HEK293 (cell line): Measurements from ENCODE around the gene VAMP5.
A peak's percentile ranks its signal among the peaks of the same experiment; 100 is the strongest.

Source experiments
- CTCF ChIA-PET: fragments of 350-600 bp; formaldehyde crosslinking; extraction: SDS; loops from one replicate; lab custom pipeline; 2021; ENCODE audit warnings: antibody characterized with exemption; lab: Yijun Ruan, JAX
- POLR2A ChIA-PET: fragments of 300-600 bp; formaldehyde crosslinking; extraction: SDS; loops from one replicate; lab custom pipeline; 2020; ENCODE audit warnings: antibody characterized with exemption, inconsistent platforms; lab: Yijun Ruan, JAX
- H3K27ac ChIP-seq: fragments of 200-500 bp; sonication (Bioruptor generic); 2 replicates; pipeline ENCODE4 v1.5.1; 2014; ENCODE audit warnings: low read depth, low read length, control low read depth, inconsistent platforms; ENCODE audit errors: extremely low read depth
- H3K36me3 ChIP-seq, 2 experiments: fragments of 200-500 bp in 1 of 2; sonication (Bioruptor generic) in 1 of 2; 1 replicate in 1 of 2; 2 replicates in 1 of 2; pipeline ENCODE4 v1.5.1; 2014 to 2017; ENCODE audit warnings: inconsistent platforms in 2 of 2, low read length in 2 of 2; ENCODE audit not compliant: control insufficient read depth in 2 of 2, insufficient read depth in 1 of 2
- H3K4me1 ChIP-seq: fragments of 200-500 bp; sonication (Bioruptor generic); 2 replicates; pipeline ENCODE4 v1.5.1; 2014; ENCODE audit warnings: mild to moderate bottlenecking, low read length, inconsistent platforms; ENCODE audit not compliant: control insufficient read depth, insufficient read depth
- H3K4me3 ChIP-seq: 2 replicates; pipeline ENCODE4 v1.5.1; 2011; ENCODE audit warnings: low read depth, mild to moderate bottlenecking, control low read depth, low read length, moderate library complexity
- H3K9me3 ChIP-seq: fragments of 200-500 bp; sonication (Bioruptor generic); 2 replicates; pipeline ENCODE4 v1.5.1; 2014; ENCODE audit warnings: low read depth, low read length, inconsistent platforms; ENCODE audit not compliant: control insufficient read depth, insufficient read depth
- BCL11A ChIP-seq: fragments of 450-650 bp; formaldehyde crosslinking; IDR thresholded peaks from 2 replicates; pipeline ENCODE4 v1.5.1; 2016; ENCODE audit warnings: low read depth, missing biosample characterization, missing genetic modification characterization
- BCL11B ChIP-seq: fragments of 450-650 bp; formaldehyde crosslinking; IDR thresholded peaks from 2 replicates; pipeline ENCODE4 v1.5.1; 2016; ENCODE audit warnings: low read depth, missing biosample characterization, missing genetic modification characterization
- KLF10 ChIP-seq: fragments of 450-650 bp; IDR thresholded peaks from 2 replicates; pipeline ENCODE4 v1.5.1; 2018; ENCODE audit warnings: missing biosample characterization, mild to moderate bottlenecking, missing genetic modification characterization
- KLF7 ChIP-seq: fragments of 450-650 bp; formaldehyde crosslinking; IDR thresholded peaks from 2 replicates; pipeline ENCODE4 v1.5.1; 2016; ENCODE audit warnings: missing biosample characterization, missing genetic modification characterization, borderline replicate concordance
- SCRT1 ChIP-seq: fragments of 450-650 bp; formaldehyde crosslinking; IDR thresholded peaks from 2 replicates; pipeline ENCODE4 v1.5.1; 2016; ENCODE audit warnings: missing biosample characterization, missing genetic modification characterization, borderline replicate concordance
- SP3 ChIP-seq: fragments of 450-650 bp; formaldehyde crosslinking; IDR thresholded peaks from 2 replicates; pipeline ENCODE4 v1.5.1; 2016; ENCODE audit warnings: missing biosample characterization, missing genetic modification characterization
- ZBTB17 ChIP-seq: fragments of 450-650 bp; formaldehyde crosslinking; IDR thresholded peaks from 2 replicates; pipeline ENCODE4 v1.5.1; 2016; ENCODE audit warnings: missing biosample characterization, missing genetic modification characterization
- ZNF121 ChIP-seq: fragments of 450-650 bp; formaldehyde crosslinking; IDR thresholded peaks from 2 replicates; pipeline ENCODE4 v1.5.1; 2016; ENCODE audit warnings: missing biosample characterization, missing genetic modification characterization
- ZNF132 ChIP-seq: fragments of 450-650 bp; formaldehyde crosslinking; IDR thresholded peaks from 2 replicates; pipeline ENCODE4 v1.5.1; 2017; ENCODE audit warnings: missing biosample characterization, missing genetic modification characterization, borderline replicate concordance
- ZNF146 ChIP-seq: fragments of 450-650 bp; formaldehyde crosslinking; IDR thresholded peaks from 2 replicates; pipeline ENCODE4 v1.5.1; 2016; ENCODE audit warnings: missing biosample characterization, missing genetic modification characterization
- ZNF16 ChIP-seq: fragments of 450-650 bp; formaldehyde crosslinking; IDR thresholded peaks from 2 replicates; pipeline ENCODE4 v1.5.1; 2016; ENCODE audit warnings: low read depth, missing biosample characterization, missing genetic modification characterization
- ZNF169 ChIP-seq: fragments of 450-650 bp; formaldehyde crosslinking; IDR thresholded peaks from 2 replicates; pipeline ENCODE4 v1.5.1; 2016; ENCODE audit warnings: missing biosample characterization, missing genetic modification characterization
- ZNF391 ChIP-seq: fragments of 450-650 bp; formaldehyde crosslinking; IDR thresholded peaks from 2 replicates; pipeline ENCODE4 v1.5.1; 2016; ENCODE audit warnings: low read depth, missing biosample characterization, missing genetic modification characterization, borderline replicate concordance
- ZNF670 ChIP-seq: fragments of 450-650 bp; formaldehyde crosslinking; IDR thresholded peaks from 2 replicates; pipeline ENCODE4 v1.5.1; 2016; ENCODE audit warnings: missing biosample characterization, missing genetic modification characterization, low read depth
- ZNF701 ChIP-seq: fragments of 450-650 bp; formaldehyde crosslinking; IDR thresholded peaks from 2 replicates; pipeline ENCODE4 v1.5.1; 2016; ENCODE audit warnings: missing biosample characterization, missing genetic modification characterization
- ZNF76 ChIP-seq: fragments of 450-650 bp; formaldehyde crosslinking; IDR thresholded peaks from 2 replicates; pipeline ENCODE4; 2016; ENCODE audit warnings: low read depth, missing biosample characterization, missing genetic modification characterization, borderline replicate concordance
- TF ChIP-seq, protein P1 (sequence below): fragments of 450-650 bp; formaldehyde crosslinking; IDR thresholded peaks from 2 replicates; pipeline ENCODE4 v1.5.1; 2016; ENCODE audit warnings: missing biosample characterization, missing genetic modification characterization
- TF ChIP-seq, protein P2 (sequence below): fragments of 450-650 bp; formaldehyde crosslinking; IDR thresholded peaks from 2 replicates; pipeline ENCODE4 v1.5.1; 2017; ENCODE audit warnings: missing biosample characterization, missing genetic modification characterization
- TF ChIP-seq, protein P3 (sequence below): fragments of 450-650 bp; formaldehyde crosslinking; IDR thresholded peaks from 2 replicates; pipeline ENCODE4 v1.5.1; 2016; ENCODE audit warnings: missing biosample characterization, missing genetic modification characterization
- TF ChIP-seq, protein P4 (sequence below): fragments of 450-650 bp; formaldehyde crosslinking; IDR thresholded peaks from 2 replicates; pipeline ENCODE4 v1.5.1; 2016; ENCODE audit warnings: missing biosample characterization, missing genetic modification characterization
- TF ChIP-seq, protein P5 (sequence below): fragments of 450-650 bp; formaldehyde crosslinking; IDR thresholded peaks from 2 replicates; pipeline ENCODE4 v1.5.1; 2016; ENCODE audit warnings: missing biosample characterization, missing genetic modification characterization

Gene VAMP5, protein sequence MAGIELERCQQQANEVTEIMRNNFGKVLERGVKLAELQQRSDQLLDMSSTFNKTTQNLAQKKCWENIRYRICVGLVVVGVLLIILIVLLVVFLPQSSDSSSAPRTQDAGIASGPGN

DNA sequence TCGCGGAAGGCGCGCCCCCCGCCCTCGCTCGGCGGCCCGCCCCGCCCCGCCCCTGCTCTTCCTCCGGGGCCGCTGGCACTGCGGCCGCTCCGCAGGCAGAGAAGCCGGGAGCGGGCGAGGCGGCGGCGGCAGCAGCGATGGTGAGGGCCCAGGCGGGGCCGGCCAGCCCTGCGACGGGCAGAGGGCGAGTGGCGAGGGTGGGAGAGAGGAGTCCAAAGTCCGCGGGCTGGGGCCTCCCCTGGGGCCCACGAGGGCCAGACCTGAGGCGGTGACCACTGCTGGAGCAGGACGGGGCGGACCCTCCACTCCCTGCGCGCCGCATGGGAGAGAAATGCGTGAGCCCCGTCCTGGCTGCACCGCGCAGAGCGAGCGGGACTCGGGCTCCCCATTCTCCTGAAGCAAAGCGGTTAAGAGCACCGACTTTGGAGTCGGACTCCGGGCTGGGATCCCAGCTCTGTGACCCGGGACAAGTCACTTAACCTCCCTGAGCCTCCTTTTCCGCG, at the start of gene VAMP5:
TSS of gene VAMP5 (plus strand) at position 78 of the 503 bp plus-strand sequence. CDS start at position 138, 60 bp downstream.
- no peaks in the 10 kb centered on the region for H3K4me1 ChIP-seq
- peaks cover 0 to 20% of the 10 kb centered on the region in 2 experiments; a peak in 2 of 3 replicates for H3K36me3 ChIP-seq
- no peak within 1 kb of the TSS for H3K27ac ChIP-seq
- POLR2A ChIA-PET, result interaction anchor here (0.5 to 1.8 kb wide), 4 partner anchors 10 to 177 kb away, joined by 3 to 11 read pairs (median 4); partner anchors contain the start of gene RNF181
- H3K4me3 ChIP-seq, result no peak within 1 kb of the TSS
- TF ChIP-seq ZNF701 (tag by site-specific recombination) (no peak), ZNF16 (tag by site-specific recombination) (no peak), ZNF132 (tag by site-specific recombination) (no peak), BCL11B (no peak), BCL11A (tag by site-specific recombination) (no peak), ZNF670 (tag by site-specific recombination) (no peak), KLF7 (tag by site-specific recombination) (no peak), ZNF391 (tag by site-specific recombination) (no peak)
- TF ChIP-seq, protein P1, sequence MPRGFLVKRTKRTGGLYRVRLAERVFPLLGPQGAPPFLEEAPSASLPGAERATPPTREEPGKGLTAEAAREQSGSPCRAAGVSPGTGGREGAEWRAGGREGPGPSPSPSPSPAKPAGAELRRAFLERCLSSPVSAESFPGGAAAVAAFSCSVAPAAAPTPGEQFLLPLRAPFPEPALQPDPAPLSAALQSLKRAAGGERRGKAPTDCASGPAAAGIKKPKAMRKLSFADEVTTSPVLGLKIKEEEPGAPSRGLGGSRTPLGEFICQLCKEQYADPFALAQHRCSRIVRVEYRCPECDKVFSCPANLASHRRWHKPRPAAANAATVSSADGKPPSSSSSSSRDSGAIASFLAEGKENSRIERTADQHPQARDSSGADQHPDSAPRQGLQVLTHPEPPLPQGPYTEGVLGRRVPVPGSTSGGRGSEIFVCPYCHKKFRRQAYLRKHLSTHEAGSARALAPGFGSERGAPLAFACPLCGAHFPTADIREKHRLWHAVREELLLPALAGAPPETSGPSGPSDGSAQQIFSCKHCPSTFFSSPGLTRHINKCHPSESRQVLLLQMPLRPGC, result no peak
- TF ChIP-seq, protein P2, sequence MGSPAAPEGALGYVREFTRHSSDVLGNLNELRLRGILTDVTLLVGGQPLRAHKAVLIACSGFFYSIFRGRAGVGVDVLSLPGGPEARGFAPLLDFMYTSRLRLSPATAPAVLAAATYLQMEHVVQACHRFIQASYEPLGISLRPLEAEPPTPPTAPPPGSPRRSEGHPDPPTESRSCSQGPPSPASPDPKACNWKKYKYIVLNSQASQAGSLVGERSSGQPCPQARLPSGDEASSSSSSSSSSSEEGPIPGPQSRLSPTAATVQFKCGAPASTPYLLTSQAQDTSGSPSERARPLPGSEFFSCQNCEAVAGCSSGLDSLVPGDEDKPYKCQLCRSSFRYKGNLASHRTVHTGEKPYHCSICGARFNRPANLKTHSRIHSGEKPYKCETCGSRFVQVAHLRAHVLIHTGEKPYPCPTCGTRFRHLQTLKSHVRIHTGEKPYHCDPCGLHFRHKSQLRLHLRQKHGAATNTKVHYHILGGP (tag by site-specific recombination), result no peak
- TF ChIP-seq, protein P3, sequence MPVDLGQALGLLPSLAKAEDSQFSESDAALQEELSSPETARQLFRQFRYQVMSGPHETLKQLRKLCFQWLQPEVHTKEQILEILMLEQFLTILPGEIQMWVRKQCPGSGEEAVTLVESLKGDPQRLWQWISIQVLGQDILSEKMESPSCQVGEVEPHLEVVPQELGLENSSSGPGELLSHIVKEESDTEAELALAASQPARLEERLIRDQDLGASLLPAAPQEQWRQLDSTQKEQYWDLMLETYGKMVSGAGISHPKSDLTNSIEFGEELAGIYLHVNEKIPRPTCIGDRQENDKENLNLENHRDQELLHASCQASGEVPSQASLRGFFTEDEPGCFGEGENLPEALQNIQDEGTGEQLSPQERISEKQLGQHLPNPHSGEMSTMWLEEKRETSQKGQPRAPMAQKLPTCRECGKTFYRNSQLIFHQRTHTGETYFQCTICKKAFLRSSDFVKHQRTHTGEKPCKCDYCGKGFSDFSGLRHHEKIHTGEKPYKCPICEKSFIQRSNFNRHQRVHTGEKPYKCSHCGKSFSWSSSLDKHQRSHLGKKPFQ (tag by site-specific recombination), result no peak
- CTCF ChIA-PET, result interaction anchor here (0.5 kb wide), 1 partner anchor 166 kb away, joined by 3 read pairs; the partner anchor contains the start of gene SH2D6
- no peaks in the 10 kb centered on the region for H3K9me3 ChIP-seq

DNA sequence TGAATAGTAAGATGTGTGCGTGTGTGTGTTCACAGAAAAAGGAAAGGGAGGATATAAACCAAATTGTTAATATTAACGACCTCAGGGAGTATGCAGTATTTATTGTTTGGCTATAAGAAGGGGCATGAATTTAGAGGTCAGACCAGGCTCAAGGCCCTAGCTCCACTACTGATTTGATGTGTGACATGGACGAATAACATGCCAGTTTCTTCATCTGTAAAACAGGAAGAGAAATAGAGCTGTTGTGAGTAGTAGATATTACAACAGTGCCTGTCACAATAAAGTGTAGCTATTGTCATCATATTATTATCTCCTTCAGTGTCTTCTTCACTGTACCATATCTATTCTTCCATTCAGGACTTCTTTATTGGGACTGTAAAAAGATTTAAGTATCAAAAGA, 49.4 kb upstream of the VAMP5 start:
- POLR2A ChIA-PET, result interaction anchor here (1.0 to 1.5 kb wide), 4 partner anchors 10 to 97 kb away, joined by 3 to 6 read pairs (median 4); partner anchors contain the start of gene C2orf68

DNA sequence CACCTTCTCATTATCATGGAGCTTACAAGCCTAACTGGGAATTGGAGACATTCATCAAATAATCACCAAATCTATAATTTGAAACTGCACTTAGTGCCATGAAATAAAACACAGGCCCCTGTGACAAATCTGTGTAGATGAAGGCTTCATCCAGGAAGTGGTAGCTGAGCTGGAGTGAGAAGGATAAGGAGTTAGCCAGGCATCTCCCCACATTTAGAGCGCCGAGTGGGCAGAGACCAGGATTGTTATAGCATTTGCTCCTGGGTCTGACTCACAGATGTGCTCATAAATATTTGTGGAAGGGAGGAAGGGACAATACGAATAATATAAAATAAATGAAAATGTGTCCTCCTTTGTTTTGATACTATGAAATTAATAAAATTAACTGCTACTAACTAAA, 47.8 kb upstream of the VAMP5 start:
- Histone ChIP-seq H3K9me3 (no peaks in the 10 kb centered on the region), H3K4me1 (0 out of 2 replicates have a peak, but pooled peaks cover 2% of the 10 kb centered on the region), H3K27ac (no peak overlapping the region), H3K4me3 (no peak overlapping the region), H3K36me3 (peaks cover 4 to 20% of the 10 kb centered on the region in 2 experiments; a peak in 2 of 3 replicates)
- CTCF ChIA-PET, result interaction anchor here (0.7 to 9.1 kb wide), 4 partner anchors 50 to 116 kb away, joined by 3 to 73 read pairs (median 3); partner anchors contain the start of gene SH2D6
- POLR2A ChIA-PET, result interaction anchor here (1.9 to 5.3 kb wide), 3 partner anchors 12 to 118 kb away, joined by 7 to 106 read pairs (median 11); partner anchors contain the start of gene SH2D6
- TF ChIP-seq ZNF121 (tag by site-specific recombination) (no peak), SP3 (no peak), KLF10 (no peak), ZNF76 (no peak), ZBTB17 (tag by site-specific recombination) (peak; percentile 94), ZNF146 (tag by site-specific recombination) (no peak)
- TF ChIP-seq, protein P4, sequence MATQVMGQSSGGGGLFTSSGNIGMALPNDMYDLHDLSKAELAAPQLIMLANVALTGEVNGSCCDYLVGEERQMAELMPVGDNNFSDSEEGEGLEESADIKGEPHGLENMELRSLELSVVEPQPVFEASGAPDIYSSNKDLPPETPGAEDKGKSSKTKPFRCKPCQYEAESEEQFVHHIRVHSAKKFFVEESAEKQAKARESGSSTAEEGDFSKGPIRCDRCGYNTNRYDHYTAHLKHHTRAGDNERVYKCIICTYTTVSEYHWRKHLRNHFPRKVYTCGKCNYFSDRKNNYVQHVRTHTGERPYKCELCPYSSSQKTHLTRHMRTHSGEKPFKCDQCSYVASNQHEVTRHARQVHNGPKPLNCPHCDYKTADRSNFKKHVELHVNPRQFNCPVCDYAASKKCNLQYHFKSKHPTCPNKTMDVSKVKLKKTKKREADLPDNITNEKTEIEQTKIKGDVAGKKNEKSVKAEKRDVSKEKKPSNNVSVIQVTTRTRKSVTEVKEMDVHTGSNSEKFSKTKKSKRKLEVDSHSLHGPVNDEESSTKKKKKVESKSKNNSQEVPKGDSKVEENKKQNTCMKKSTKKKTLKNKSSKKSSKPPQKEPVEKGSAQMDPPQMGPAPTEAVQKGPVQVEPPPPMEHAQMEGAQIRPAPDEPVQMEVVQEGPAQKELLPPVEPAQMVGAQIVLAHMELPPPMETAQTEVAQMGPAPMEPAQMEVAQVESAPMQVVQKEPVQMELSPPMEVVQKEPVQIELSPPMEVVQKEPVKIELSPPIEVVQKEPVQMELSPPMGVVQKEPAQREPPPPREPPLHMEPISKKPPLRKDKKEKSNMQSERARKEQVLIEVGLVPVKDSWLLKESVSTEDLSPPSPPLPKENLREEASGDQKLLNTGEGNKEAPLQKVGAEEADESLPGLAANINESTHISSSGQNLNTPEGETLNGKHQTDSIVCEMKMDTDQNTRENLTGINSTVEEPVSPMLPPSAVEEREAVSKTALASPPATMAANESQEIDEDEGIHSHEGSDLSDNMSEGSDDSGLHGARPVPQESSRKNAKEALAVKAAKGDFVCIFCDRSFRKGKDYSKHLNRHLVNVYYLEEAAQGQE, result no peak
- TF ChIP-seq, protein P5, sequence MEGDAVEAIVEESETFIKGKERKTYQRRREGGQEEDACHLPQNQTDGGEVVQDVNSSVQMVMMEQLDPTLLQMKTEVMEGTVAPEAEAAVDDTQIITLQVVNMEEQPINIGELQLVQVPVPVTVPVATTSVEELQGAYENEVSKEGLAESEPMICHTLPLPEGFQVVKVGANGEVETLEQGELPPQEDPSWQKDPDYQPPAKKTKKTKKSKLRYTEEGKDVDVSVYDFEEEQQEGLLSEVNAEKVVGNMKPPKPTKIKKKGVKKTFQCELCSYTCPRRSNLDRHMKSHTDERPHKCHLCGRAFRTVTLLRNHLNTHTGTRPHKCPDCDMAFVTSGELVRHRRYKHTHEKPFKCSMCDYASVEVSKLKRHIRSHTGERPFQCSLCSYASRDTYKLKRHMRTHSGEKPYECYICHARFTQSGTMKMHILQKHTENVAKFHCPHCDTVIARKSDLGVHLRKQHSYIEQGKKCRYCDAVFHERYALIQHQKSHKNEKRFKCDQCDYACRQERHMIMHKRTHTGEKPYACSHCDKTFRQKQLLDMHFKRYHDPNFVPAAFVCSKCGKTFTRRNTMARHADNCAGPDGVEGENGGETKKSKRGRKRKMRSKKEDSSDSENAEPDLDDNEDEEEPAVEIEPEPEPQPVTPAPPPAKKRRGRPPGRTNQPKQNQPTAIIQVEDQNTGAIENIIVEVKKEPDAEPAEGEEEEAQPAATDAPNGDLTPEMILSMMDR (tag by site-specific recombination), result no peak

More for the DNA sequence above, 49.4 kb upstream of the VAMP5 start:
- Histone ChIP-seq H3K4me3 (no peak overlapping the region), H3K36me3 (peaks cover 0 to 4% of the 10 kb centered on the region in 2 experiments; a peak in 1 of 3 replicates), H3K9me3 (no peaks in the 10 kb centered on the region), H3K27ac (no peak overlapping the region), H3K4me1 (0 out of 2 replicates have a peak, but pooled peaks cover 2% of the 10 kb centered on the region)
- CTCF ChIA-PET, result interaction anchor here (9.1 kb wide), 1 partner anchor 115 kb away, joined by 73 read pairs; the partner anchor contains the start of gene SH2D6
- no peak for TF ChIP-seq SCRT1
- TF ChIP-seq ZNF169, result no peak
